ENCODE results near the gene RAD54L. TPM values are rescaled to one million over a fixed set of nuclear protein-coding genes. Genes with fewer than 3 reads are reported as not detected.
"Not testable (repeated sequence)": the region's sequence is repeated elsewhere in the genome, so short reads cannot be mapped to it uniquely, and the experiment has no call there.

The RAD54L gene
- total RNA-seq, 1 donor from 2014 or later = 49.0 TPM

DNA sequence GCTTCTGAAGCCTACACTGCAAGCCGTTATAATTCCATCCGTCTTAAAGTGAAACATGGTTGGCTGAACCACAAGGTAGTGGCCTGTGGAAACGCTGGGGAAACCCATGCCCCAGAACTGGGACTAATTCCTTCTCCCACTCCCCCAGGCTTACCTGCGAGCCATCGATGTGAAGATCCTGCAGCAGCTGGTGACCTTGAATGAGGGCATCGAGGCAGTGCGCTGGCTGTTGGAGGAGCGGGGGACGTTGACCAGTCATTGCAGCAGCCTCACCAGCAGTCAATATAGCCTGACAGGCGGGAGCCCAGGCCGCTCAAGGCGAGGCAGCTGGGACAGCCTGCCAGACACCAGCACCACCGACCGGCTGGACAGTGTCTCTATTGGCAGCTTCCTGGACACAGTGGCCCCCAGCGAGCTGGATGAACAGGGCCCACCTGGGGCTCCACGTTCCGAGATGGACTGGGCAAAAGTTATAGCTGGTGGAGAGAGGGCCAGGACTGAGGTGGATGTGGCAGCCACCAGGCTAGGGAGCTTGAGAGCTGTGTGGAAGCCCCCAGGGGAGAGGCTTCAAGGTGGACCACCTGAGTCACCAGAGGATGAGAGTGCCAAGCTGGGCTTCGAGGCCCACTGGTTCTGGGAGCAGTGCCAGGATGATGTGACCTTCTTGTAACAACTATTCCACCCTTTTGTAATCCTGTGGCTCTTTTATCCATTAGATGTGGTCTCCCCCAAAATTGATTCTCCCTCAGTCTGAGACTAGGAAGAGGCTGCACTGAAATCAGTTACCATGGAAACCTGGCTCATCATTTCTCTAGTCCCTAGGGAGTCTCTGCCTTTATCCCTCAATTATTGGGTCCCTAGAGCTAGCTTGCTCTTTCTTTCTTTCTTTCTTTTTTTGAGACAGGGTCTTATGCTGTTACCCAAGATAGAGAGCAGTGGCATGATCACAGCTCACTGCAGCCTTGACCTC lies 27.7 kb upstream of the RAD54L start:
- DNase-seq (ENCODE audit: low spot score) = no peak
- no peaks in the 10 kb centered on the region for H3K9me3 Mint-ChIP-seq
- intact Hi-C loops (cut with micrococcal nuclease) = no loop called here
- H3K36me3 Mint-ChIP-seq (ENCODE audit: low read depth) = no peaks in the 10 kb centered on the region
- H3K27ac Mint-ChIP-seq = no peak overlapping the region
- no peaks in the 10 kb centered on the region for H3K4me1 Mint-ChIP-seq (ENCODE audit: low read depth)
- H3K4me3 Mint-ChIP-seq (ENCODE audit: low read depth) = no peak overlapping the region
- peaks cover 5% of the 10 kb centered on the region for H3K27me3 Mint-ChIP-seq (ENCODE audit: low read depth)

- no peak overlapping the region for H3K27ac Mint-ChIP-seq
- H3K4me3 Mint-ChIP-seq (ENCODE audit: low read depth) = no peak overlapping the region
- H3K27me3 Mint-ChIP-seq (ENCODE audit: low read depth) = peaks cover 7% of the 10 kb centered on the region
- H3K4me1 Mint-ChIP-seq (ENCODE audit: low read depth) = no peaks in the 10 kb centered on the region
- no peak for DNase-seq (ENCODE audit: low spot score)
- no peaks in the 10 kb centered on the region for H3K9me3 Mint-ChIP-seq
- H3K36me3 Mint-ChIP-seq (ENCODE audit: low read depth) = no peaks in the 10 kb centered on the region
- intact Hi-C loops (cut with micrococcal nuclease) = no loop called here
These were observed 26.8 kb upstream of the RAD54L start for GRCh38 chr1:46220808-46221207.

- Mint-ChIP-seq H3K27ac (no peak overlapping the region), H3K36me3 (ENCODE audit: low read depth) (no peaks in the 10 kb centered on the region), H3K27me3 (ENCODE audit: low read depth) (peaks cover 6% of the 10 kb centered on the region), H3K9me3 (no peaks in the 10 kb centered on the region), H3K4me1 (ENCODE audit: low read depth) (no peaks in the 10 kb centered on the region), H3K4me3 (ENCODE audit: low read depth) (no peak overlapping the region)
- intact Hi-C loops (cut with micrococcal nuclease) = loop anchor here (2.0 kb wide), 1 partner anchor 43 kb away; no protein-coding TSS in a partner anchor
- no peak for DNase-seq (ENCODE audit: low spot score)
These were observed 25.8 kb upstream of the RAD54L start for GRCh38 chr1:46221749-46222148.

DNA sequence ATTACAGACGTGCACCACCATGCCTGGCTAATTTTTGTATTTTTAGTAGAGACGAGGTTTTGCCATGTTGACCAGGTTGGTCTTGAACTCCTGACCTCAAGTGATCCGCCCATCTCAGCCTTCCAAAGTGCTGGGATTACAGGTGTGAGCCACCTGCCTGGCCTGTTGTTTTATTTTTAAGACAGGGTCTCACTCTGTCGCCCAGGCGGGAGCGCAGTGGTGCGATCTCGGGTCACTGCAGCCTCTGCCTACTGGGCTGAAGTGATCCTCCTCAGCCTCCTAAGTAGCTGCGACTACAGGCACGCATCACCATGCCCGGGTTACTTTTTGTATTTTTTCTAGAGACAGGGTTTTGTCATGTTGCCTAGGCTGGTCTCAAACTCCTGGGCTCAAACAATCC lies 24.5 kb upstream of the RAD54L start:
- intact Hi-C loops (cut with micrococcal nuclease) = loop anchor here (1.0 to 2.0 kb wide), 2 partner anchors 44 to 186 kb away; no protein-coding TSS in a partner anchor
- H3K36me3 Mint-ChIP-seq (ENCODE audit: low read depth); H3K27ac Mint-ChIP-seq; H3K27me3 Mint-ChIP-seq (ENCODE audit: low read depth); H3K9me3 Mint-ChIP-seq; DNase-seq (ENCODE audit: low spot score); H3K4me1 Mint-ChIP-seq (ENCODE audit: low read depth); H3K4me3 Mint-ChIP-seq (ENCODE audit: low read depth): not testable (repeated sequence)

GRCh38 chr1:46223472-46223943 lies 24.1 kb upstream of the RAD54L start:
- Mint-ChIP-seq H3K27me3 (ENCODE audit: low read depth) (peaks cover 4% of the 10 kb centered on the region), H3K4me1 (ENCODE audit: low read depth) (no peaks in the 10 kb centered on the region), H3K9me3 (no peaks in the 10 kb centered on the region), H3K36me3 (ENCODE audit: low read depth) (no peaks in the 10 kb centered on the region), H3K4me3 (ENCODE audit: low read depth) (no peak overlapping the region), H3K27ac (no peak overlapping the region)
- intact Hi-C loops (cut with micrococcal nuclease) = loop anchor here (1.0 to 2.0 kb wide), 2 partner anchors 45 to 186 kb away; no protein-coding TSS in a partner anchor
- DNase-seq (ENCODE audit: low spot score) = peak; percentile 49

DNA sequence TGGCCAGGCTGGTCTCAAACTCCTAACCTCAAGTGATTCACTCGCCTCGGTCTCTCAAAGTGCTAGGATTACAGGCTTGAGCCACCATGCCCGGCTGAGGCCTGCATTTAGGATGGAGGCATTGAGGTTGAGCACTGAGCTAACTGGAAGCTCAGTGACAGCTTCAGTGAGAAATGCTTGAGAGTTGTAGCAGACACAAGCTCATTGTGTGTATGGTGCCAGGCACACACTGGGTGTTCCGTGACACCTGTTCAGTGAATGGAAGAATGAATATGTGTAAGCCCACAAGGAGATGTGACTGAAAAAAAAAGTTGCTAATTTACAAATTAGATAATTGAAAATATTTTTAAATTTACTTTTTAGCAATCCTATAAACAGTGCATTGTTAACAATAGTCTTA lies 22.6 kb upstream of the RAD54L start:
- DNase-seq (ENCODE audit: low spot score) = no peak
- no peak overlapping the region for H3K27ac Mint-ChIP-seq
- H3K4me1 Mint-ChIP-seq (ENCODE audit: low read depth) = no peaks in the 10 kb centered on the region
- H3K9me3 Mint-ChIP-seq = no peaks in the 10 kb centered on the region
- no peak overlapping the region for H3K4me3 Mint-ChIP-seq (ENCODE audit: low read depth)
- no peaks in the 10 kb centered on the region for H3K36me3 Mint-ChIP-seq (ENCODE audit: low read depth)
- H3K27me3 Mint-ChIP-seq (ENCODE audit: low read depth) = peaks cover 4% of the 10 kb centered on the region
- intact Hi-C loops (cut with micrococcal nuclease) = no loop called here

DNA sequence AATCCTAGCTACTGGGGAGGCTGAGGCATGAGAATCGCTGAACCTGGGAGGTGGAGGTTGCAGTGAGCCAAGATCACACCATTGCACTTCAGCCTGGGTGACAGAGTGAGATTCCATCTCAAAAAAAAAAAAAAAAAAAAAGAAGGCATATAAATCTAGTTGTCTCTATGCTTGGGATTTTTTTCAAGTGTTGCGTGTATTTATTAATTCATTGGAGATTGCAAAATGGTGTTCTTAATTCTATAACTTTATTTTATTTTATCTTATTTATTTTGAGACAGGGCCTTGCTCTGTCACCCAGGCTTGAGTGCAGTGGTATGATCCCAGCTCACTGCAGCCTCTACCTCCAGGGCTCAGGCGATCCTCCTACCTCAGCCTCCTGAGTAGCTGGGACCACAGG lies 16.3 kb upstream of the RAD54L start:
- H3K27me3 Mint-ChIP-seq (ENCODE audit: low read depth); DNase-seq (ENCODE audit: low spot score); H3K4me3 Mint-ChIP-seq (ENCODE audit: low read depth); H3K9me3 Mint-ChIP-seq; intact Hi-C loops (cut with micrococcal nuclease); H3K36me3 Mint-ChIP-seq (ENCODE audit: low read depth); H3K27ac Mint-ChIP-seq; H3K4me1 Mint-ChIP-seq (ENCODE audit: low read depth): not testable (repeated sequence)

DNA sequence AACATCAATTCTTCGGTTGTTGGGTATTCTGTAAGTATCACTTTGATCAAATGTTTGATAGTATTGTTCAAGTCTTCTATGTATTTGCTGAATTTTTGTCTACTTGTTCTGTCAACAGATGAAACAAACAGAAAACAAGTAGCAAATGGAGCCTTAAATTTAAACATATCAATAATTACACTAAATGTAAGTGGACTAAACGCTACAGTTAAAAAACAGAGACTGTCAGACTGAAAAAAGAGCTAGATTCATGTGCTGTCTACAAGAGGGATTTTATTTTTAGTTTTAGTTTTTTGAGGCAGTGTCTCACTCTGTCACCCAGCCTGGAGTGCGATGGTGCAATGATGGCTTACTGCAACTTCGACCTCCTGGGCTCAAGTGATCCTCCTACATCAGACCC lies 10.7 kb upstream of the RAD54L start:
- intact Hi-C loops (cut with micrococcal nuclease) = no loop called here

DNA sequence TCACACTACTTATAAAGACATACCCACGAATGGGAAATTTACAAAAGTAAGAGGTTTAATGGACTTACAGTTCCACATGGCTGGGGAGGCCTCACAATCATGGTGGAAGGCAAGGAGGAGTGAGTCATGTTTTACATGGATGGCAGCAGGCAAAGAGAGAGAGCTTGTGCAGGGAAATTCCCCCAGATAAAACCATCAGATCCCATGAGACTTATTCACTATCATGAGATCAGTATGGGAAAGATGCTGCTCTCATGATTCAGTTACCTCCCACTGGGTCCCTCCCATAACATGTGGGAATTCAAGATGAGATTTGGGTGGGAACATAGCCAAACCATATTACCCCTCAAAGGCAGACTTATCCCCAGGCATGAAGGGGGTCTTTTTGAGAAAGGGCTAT lies 8.7 kb upstream of the RAD54L start:
- H3K36me3 Mint-ChIP-seq (ENCODE audit: low read depth); H3K4me3 Mint-ChIP-seq (ENCODE audit: low read depth); H3K27me3 Mint-ChIP-seq (ENCODE audit: low read depth); H3K27ac Mint-ChIP-seq; H3K4me1 Mint-ChIP-seq (ENCODE audit: low read depth); intact Hi-C loops (cut with micrococcal nuclease); DNase-seq (ENCODE audit: low spot score); H3K9me3 Mint-ChIP-seq: not testable (repeated sequence)

More for the DNA sequence above, 10.7 kb upstream of the RAD54L start:
- H3K27me3 Mint-ChIP-seq (ENCODE audit: low read depth) = no peaks in the 10 kb centered on the region
- no peak overlapping the region for H3K4me3 Mint-ChIP-seq (ENCODE audit: low read depth)
- no peak overlapping the region for H3K27ac Mint-ChIP-seq
- DNase-seq (ENCODE audit: low spot score) = no peak
- no peaks in the 10 kb centered on the region for H3K36me3 Mint-ChIP-seq (ENCODE audit: low read depth)
- H3K9me3 Mint-ChIP-seq = peaks cover 7% of the 10 kb centered on the region
- no peaks in the 10 kb centered on the region for H3K4me1 Mint-ChIP-seq (ENCODE audit: low read depth)

GRCh38 chr1:46241733-46242132 lies 5.8 kb upstream of the RAD54L start:
- H3K9me3 Mint-ChIP-seq; DNase-seq (ENCODE audit: low spot score); H3K36me3 Mint-ChIP-seq (ENCODE audit: low read depth); H3K27me3 Mint-ChIP-seq (ENCODE audit: low read depth); H3K4me3 Mint-ChIP-seq (ENCODE audit: low read depth); H3K27ac Mint-ChIP-seq; intact Hi-C loops (cut with micrococcal nuclease); H3K4me1 Mint-ChIP-seq (ENCODE audit: low read depth): not testable (repeated sequence)

- Mint-ChIP-seq H3K9me3 (peaks cover 7% of the 10 kb centered on the region), H3K36me3 (ENCODE audit: low read depth) (no peaks in the 10 kb centered on the region), H3K4me3 (ENCODE audit: low read depth) (no peak overlapping the region), H3K27me3 (ENCODE audit: low read depth) (no peaks in the 10 kb centered on the region), H3K4me1 (ENCODE audit: low read depth) (peaks cover 13% of the 10 kb centered on the region), H3K27ac (no peak overlapping the region)
- no peak for DNase-seq (ENCODE audit: low spot score)
- intact Hi-C loops (cut with micrococcal nuclease) = no loop called here
These were observed 4.6 kb upstream of the RAD54L start for GRCh38 chr1:46242918-46243317.

GRCh38 chr1:46243831-46244230 lies 3.7 kb upstream of the RAD54L start:
- H3K4me3 Mint-ChIP-seq (ENCODE audit: low read depth); H3K9me3 Mint-ChIP-seq; DNase-seq (ENCODE audit: low spot score); intact Hi-C loops (cut with micrococcal nuclease); H3K36me3 Mint-ChIP-seq (ENCODE audit: low read depth); H3K27me3 Mint-ChIP-seq (ENCODE audit: low read depth); H3K27ac Mint-ChIP-seq: not testable (repeated sequence)
- peaks cover 18% of the 10 kb centered on the region for H3K4me1 Mint-ChIP-seq (ENCODE audit: low read depth)

- Mint-ChIP-seq H3K36me3 (ENCODE audit: low read depth) (peaks cover 5% of the 10 kb centered on the region), H3K27me3 (ENCODE audit: low read depth) (no peaks in the 10 kb centered on the region), H3K4me3 (ENCODE audit: low read depth) (no peak overlapping the region), H3K4me1 (ENCODE audit: low read depth) (peaks cover 27% of the 10 kb centered on the region), H3K27ac (no peak overlapping the region), H3K9me3 (no peaks in the 10 kb centered on the region)
- no peak for DNase-seq (ENCODE audit: low spot score)
- intact Hi-C loops (cut with micrococcal nuclease) = loop anchor here (1.0 to 5.0 kb wide), 2 partner anchors 103 to 663 kb away; partner anchors contain the start of gene NASP
These were observed 2.7 kb upstream of the RAD54L start for GRCh38 chr1:46244656-46245371.
